HAP-1 (cell line): ENCODE measurements around the gene NACC2.
"Not testable (repeated sequence)": the region's sequence is repeated elsewhere in the genome, so short reads cannot be mapped to it uniquely, and the experiment has no call there.

Experiments
- DNase-seq, 2 experiments: peaks; one replicate each; pipeline ENCODE4 v3.0.0-alpha.2; 2016 to 2020; ENCODE audit warnings: low spot score in 2 of 2
- H3K27me3 ChIP-seq: fragments of 250-450 bp; sonication (Bioruptor Pico); 2 replicates; pipeline ENCODE4 v1.5.1; 2020; ENCODE audit warnings: low read depth, mild to moderate bottlenecking, moderate library complexity
- H3K36me3 ChIP-seq: fragments of 250-450 bp; sonication (Bioruptor Pico); replicated peaks from 2 replicates; pipeline ENCODE4 v1.5.1; 2020; ENCODE audit warnings: mild to moderate bottlenecking
- H3K4me1 ChIP-seq: fragments of 250-450 bp; sonication (Bioruptor Pico); 2 replicates; pipeline ENCODE4 v1.5.1; 2020; ENCODE audit warnings: mild to moderate bottlenecking
- H3K4me3 ChIP-seq: fragments of 250-450 bp; sonication (Bioruptor Pico); 2 replicates; pipeline ENCODE4 v1.5.1; 2020; ENCODE audit warnings: mild to moderate bottlenecking, moderate library complexity
- H3K9me3 ChIP-seq: fragments of 250-450 bp; sonication (Bioruptor Pico); 2 replicates; pipeline ENCODE4 v1.5.1; 2020; ENCODE audit warnings: mild to moderate bottlenecking, moderate library complexity
- in situ Hi-C: fragments of 300-500 bp; cut with MboI; formaldehyde crosslinking; loops from 3 replicates; pipeline ENCODE4 v1.14.3; 2020; ENCODE audit warnings: low sequenced_read_pairs, inconsistent platforms, mixed read lengths

The NACC2 gene

GRCh38 chr9:135978642-135979546, 116.2 kb downstream of the NACC2 start:
- no peak overlapping the region for H3K4me3 ChIP-seq
- DNase-seq, result no peak
- H3K4me1 ChIP-seq, result no peaks in the 10 kb centered on the region
- no peaks in the 10 kb centered on the region for H3K36me3 ChIP-seq
- H3K27me3 ChIP-seq, result peaks cover 42% of the 10 kb centered on the region
- in situ Hi-C loops, result no loop called here
- H3K9me3 ChIP-seq, result no peaks in the 10 kb centered on the region

GRCh38 chr9:135976944-135977343, 118.1 kb downstream of the NACC2 start:
- DNase-seq, result no peak
- in situ Hi-C loops, result no loop called here
- H3K27me3 ChIP-seq, result peaks cover 24% of the 10 kb centered on the region
- H3K4me3 ChIP-seq, result no peak overlapping the region
- H3K36me3 ChIP-seq, result no peaks in the 10 kb centered on the region
- H3K9me3 ChIP-seq, result no peaks in the 10 kb centered on the region
- H3K4me1 ChIP-seq, result no peaks in the 10 kb centered on the region

- no peak for DNase-seq
- no peaks in the 10 kb centered on the region for H3K4me1 ChIP-seq
These were observed 118.6 kb downstream of the NACC2 start for GRCh38 chr9:135976531-135976930.

GRCh38 chr9:135975834-135976233, 119.3 kb downstream of the NACC2 start:
- Histone ChIP-seq H3K36me3 (no peaks in the 10 kb centered on the region), H3K4me1 (no peaks in the 10 kb centered on the region), H3K27me3 (peaks cover 21% of the 10 kb centered on the region), H3K9me3 (no peaks in the 10 kb centered on the region), H3K4me3 (no peak overlapping the region)
- in situ Hi-C loops, result no loop called here
- DNase-seq, result no peak

More at GRCh38 chr9:135976531-135976930, 118.6 kb downstream of the NACC2 start:
- H3K36me3 ChIP-seq, result no peaks in the 10 kb centered on the region
- peaks cover 24% of the 10 kb centered on the region for H3K27me3 ChIP-seq
- in situ Hi-C loops, result no loop called here
- no peak overlapping the region for H3K4me3 ChIP-seq
- H3K9me3 ChIP-seq, result no peaks in the 10 kb centered on the region

GRCh38 chr9:135974220-135974573, 120.9 kb downstream of the NACC2 start:
- in situ Hi-C loops, result no loop called here
- no peak overlapping the region for H3K4me3 ChIP-seq
- no peak for DNase-seq
- no peaks in the 10 kb centered on the region for H3K9me3 ChIP-seq
- H3K4me1 ChIP-seq, result no peaks in the 10 kb centered on the region
- H3K36me3 ChIP-seq, result no peaks in the 10 kb centered on the region
- peaks cover 12% of the 10 kb centered on the region for H3K27me3 ChIP-seq

- H3K9me3 ChIP-seq, result no peaks in the 10 kb centered on the region
- in situ Hi-C loops, result no loop called here
- peaks cover 6% of the 10 kb centered on the region for H3K27me3 ChIP-seq
- no peaks in the 10 kb centered on the region for H3K36me3 ChIP-seq
- H3K4me1 ChIP-seq, result no peaks in the 10 kb centered on the region
- H3K4me3 ChIP-seq, result no peak overlapping the region
- no peak for DNase-seq
These were observed 121.5 kb downstream of the NACC2 start for GRCh38 chr9:135973277-135974219.

- peaks cover 3% of the 10 kb centered on the region; the same call in 1 of the 2 replicates for H3K27me3 ChIP-seq
- in situ Hi-C loops, result no loop called here
- peak; percentile 19 to 80 for DNase-seq
- H3K36me3 ChIP-seq, result no peaks in the 10 kb centered on the region
- H3K4me3 ChIP-seq, result no peak overlapping the region
- no peaks in the 10 kb centered on the region for H3K4me1 ChIP-seq
- no peaks in the 10 kb centered on the region for H3K9me3 ChIP-seq
These were observed 123.2 kb downstream of the NACC2 start for GRCh38 chr9:135971892-135972291.

GRCh38 chr9:135971111-135971766, 123.8 kb downstream of the NACC2 start:
- H3K27me3 ChIP-seq, result no peaks in the 10 kb centered on the region
- H3K4me1 ChIP-seq, result no peaks in the 10 kb centered on the region
- no peaks in the 10 kb centered on the region for H3K9me3 ChIP-seq
- H3K36me3 ChIP-seq, result no peaks in the 10 kb centered on the region
- in situ Hi-C loops, result no loop called here
- H3K4me3 ChIP-seq, result no peak overlapping the region
- DNase-seq, result no peak

GRCh38 chr9:135970128-135970815, 124.8 kb downstream of the NACC2 start:
- no peaks in the 10 kb centered on the region for H3K27me3 ChIP-seq
- H3K4me3 ChIP-seq, result no peak overlapping the region
- no peaks in the 10 kb centered on the region for H3K9me3 ChIP-seq
- in situ Hi-C loops, result no loop called here
- no peak for DNase-seq
- H3K36me3 ChIP-seq, result no peaks in the 10 kb centered on the region
- H3K4me1 ChIP-seq, result no peaks in the 10 kb centered on the region

- in situ Hi-C loops, result no loop called here
- no peak for DNase-seq
These were observed 125.9 kb downstream of the NACC2 start for GRCh38 chr9:135969064-135969683.

GRCh38 chr9:135968601-135969000, 126.5 kb downstream of the NACC2 start:
- no peaks in the 10 kb centered on the region for H3K27me3 ChIP-seq
- DNase-seq, result no peak
- no peaks in the 10 kb centered on the region for H3K4me1 ChIP-seq
- in situ Hi-C loops, result no loop called here
- no peaks in the 10 kb centered on the region for H3K9me3 ChIP-seq
- no peak overlapping the region for H3K4me3 ChIP-seq
- H3K36me3 ChIP-seq, result no peaks in the 10 kb centered on the region

More at GRCh38 chr9:135969064-135969683, 125.9 kb downstream of the NACC2 start:
- H3K27me3 ChIP-seq, result no peaks in the 10 kb centered on the region
- no peaks in the 10 kb centered on the region for H3K9me3 ChIP-seq
- H3K36me3 ChIP-seq, result no peaks in the 10 kb centered on the region
- H3K4me1 ChIP-seq, result no peaks in the 10 kb centered on the region
- H3K4me3 ChIP-seq, result no peak overlapping the region

- no peaks in the 10 kb centered on the region for H3K27me3 ChIP-seq
- H3K4me3 ChIP-seq, result no peak overlapping the region
- no peak for DNase-seq
- in situ Hi-C loops, result no loop called here
- no peaks in the 10 kb centered on the region for H3K9me3 ChIP-seq
- H3K36me3 ChIP-seq, result no peaks in the 10 kb centered on the region
- H3K4me1 ChIP-seq, result no peaks in the 10 kb centered on the region
These were observed 127.0 kb downstream of the NACC2 start for GRCh38 chr9:135968083-135968476.

GRCh38 chr9:135966916-135967260, 128.2 kb downstream of the NACC2 start:
- in situ Hi-C loops, H3K4me3 ChIP-seq, H3K36me3 ChIP-seq, H3K9me3 ChIP-seq, H3K4me1 ChIP-seq, H3K27me3 ChIP-seq, DNase-seq: not testable (repeated sequence)
